Ureter (tissue), 1 donor: ENCODE results near the gene POLA1. TPM values are rescaled to one million over a fixed set of nuclear protein-coding genes. Genes with fewer than 3 reads are reported as not detected.
"Not testable (repeated sequence)": the region's sequence is repeated elsewhere in the genome, so short reads cannot be mapped to it uniquely, and the experiment has no call there.

Experiments used
- DNase-seq: peaks from one replicate; pipeline ENCODE4 v3.0.0-alpha.2; 2020; ENCODE audit warnings: low spot score
- total RNA-seq: library from RNA; stranded (reverse); gene quantifications from one replicate; pipeline ENCODE4 v1.2.4, GENCODE V29; 2023
- donor health status: DM: yes; HTN: yes; CAD: no.

The POLA1 gene
- total RNA-seq, 1 donor from 2014 or later: 14.6 TPM

DNA sequence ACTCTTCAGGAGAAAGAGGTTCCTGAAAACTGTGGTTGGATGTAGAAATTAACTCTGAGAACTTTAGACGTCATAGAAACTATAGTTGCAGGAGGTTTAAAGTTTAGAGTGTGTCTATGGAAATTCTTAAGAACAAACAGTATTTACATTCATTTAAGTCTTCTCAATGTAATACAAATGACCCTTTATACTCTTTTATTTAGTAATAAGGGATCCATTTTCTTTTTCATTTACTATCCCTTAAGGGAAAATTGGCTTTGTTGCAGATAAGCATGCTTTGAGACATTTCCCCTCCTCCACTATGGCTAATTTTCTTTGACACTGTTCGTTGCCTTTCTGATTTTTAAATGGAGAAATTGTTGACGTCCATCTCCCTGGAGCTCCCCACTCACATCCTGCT is 96.4 kb downstream of the POLA1 start:
- DNase-seq: no peak

DNA sequence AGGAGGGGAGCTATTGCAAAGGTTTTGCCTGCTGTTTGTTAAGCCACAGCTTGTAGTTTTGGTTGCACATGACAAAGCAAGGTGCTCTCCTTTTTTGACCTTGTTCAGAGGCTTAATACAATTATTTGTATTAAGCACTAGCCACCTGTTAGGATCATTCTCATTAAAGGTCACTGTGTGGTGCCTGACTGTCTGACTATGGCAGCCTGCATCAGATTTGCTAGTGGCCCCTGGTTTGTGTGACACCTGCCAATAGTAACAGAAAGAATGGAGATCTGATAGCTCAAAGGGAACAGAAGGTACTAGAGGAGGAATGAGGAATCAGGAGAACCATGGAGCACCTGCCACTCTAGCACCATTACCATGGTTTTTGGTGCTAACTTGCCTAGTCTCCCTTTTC is 102.5 kb downstream of the POLA1 start:
- DNase-seq: no peak

DNA sequence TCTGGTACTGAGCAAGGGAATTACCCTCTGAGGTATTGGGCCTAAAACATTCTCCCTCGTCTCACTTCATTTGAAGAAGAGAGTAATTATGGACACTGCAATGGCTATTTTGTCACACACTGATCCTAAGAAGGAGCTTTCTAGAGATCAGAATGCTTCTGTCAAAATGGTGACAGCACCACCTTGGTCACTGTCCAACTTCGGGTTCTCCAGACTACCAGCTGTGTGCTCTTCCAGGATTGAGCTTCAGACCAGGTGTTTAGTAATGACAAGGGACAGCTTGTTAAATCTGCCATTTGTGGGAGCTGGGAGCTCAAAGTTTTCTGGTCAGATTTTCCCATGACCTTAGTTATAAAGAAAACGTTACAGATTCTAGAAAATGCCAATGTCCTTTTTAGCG is 105.4 kb downstream of the POLA1 start:
- no peak for DNase-seq

DNA sequence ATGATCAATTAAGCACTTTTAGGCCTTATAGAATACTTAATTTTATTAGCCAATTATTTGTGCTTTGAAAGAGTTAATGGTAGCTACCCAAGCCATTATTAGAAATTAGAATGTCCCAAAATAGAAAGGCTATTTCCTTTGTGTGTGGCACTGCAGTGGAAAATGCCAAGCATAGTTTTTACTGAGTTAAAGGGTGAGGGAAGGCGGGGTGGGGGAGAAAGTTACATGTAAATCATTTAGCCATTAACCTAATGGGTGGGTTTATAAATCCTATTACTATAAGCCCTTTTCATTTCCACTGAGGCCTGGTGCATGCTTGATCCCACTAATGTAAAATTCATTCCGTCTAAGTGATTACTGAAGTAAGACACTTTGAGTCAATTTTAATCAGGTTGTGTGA is 105.8 kb downstream of the POLA1 start:
- DNase-seq: no peak

DNA sequence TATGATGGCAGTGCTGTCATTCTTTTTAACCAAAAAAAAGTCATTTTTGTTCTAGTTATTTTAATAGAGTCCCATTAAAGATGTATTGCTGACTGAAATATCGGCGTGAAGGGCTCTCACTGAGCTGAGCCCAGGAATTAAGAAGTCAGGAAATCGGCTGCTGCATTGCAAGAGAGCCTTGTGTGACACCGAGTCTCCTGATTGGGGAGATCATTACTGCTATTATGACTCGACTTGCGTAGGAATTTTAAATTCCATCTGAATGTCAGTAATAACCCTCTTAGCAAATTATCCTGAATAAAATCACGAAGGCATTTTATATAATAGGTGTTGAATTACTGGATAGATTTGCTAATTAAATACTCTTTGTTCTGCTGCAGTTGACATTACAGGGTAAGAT is 111.5 kb downstream of the POLA1 start:
- no peak for DNase-seq

DNA sequence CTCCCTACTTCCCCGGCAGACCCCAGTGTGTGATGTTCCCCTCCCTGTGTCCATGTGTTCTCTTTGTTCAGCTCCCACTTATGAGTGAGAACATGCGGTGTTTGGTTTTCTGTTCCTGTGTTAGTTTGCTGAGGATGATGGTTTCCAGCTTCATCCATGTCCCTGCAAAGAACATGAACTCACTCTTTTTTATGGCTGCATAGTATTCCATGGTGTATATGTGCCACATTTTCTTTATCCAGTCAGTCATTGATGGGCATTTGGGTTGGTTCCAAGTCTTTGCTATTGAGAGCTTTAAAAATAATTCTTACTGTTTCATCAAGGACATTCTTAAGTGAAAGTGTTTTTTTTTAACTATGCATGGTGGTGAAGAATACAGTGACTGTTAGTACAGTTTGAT is 126.1 kb downstream of the POLA1 start:
- DNase-seq: not testable (repeated sequence)

DNA sequence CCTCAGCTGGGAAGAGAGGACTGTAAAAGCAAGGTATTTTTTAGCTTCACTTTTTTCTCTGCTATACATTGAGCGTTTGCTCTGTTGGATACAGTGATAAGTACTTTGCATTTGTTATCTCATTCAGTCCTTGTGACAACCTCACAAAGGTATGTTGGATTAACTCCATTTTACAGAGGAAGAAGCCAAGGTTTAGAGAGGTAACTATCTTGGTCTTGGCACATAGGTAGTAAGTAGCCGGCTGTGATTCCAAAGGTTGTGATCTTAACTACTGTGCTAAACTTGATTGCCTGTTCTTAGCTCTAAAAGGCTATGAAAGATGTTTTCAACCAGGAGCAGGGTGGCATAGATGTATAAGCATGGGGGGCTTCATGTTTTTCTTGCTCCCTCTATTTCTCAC is 134.4 kb downstream of the POLA1 start:
- no peak for DNase-seq

DNA sequence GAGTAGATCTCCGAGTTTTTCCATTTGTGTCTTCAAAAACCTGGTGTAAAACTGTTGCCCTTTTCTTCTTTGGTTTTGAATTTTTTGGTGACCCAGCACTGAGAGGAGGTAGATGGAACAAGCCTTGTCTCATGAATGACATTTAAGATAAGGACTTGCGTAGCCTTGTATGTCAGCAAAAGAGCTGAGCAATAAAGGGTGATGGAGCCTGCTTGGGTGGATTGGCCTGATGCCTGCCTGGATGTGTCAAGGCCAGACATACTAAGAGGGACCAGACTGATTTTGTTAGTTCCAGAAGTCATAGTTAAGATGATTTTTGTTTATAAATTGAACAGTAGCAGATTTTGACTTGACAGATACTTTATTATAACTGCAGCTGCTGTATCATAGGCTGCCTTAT is 134.9 kb downstream of the POLA1 start:
- DNase-seq: no peak

DNA sequence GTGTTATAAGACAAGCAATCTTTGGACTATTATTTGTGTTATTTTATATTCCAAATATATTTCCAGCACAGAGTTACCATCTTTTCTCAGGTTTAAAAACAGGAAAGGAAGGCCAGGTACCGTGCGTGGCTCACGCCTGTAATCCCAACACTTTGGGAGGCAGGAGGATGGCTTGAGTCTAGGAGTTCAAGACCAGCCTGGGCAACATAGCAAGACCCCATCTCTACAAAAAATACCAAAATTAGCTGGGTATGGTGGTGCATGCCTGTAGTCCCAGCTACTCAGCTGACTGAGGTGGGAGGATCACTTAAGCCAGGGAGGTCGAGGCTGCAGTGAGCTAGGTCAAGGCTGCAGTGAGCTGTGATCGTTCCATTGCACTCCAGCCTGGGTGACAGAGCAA is 140.0 kb downstream of the POLA1 start:
- DNase-seq: no peak

DNA sequence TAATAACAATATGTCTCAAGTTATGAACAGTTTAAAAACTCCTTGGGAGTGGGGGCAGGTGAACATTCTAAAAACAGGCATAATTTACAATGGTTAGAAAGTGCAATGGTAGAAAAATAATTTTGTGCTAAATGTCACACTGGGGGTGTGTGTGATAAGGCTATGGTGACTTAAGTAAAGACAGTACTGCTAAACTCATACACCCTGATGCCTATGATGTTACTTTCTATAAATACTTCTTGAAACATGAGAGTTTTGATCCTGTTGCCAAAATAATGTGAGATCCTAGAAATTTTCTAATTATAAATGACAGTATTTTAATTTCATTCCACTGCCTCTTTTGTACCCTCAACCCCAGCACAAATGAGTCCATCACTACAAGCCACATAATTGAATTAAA is 144.2 kb downstream of the POLA1 start:
- DNase-seq: no peak

DNA sequence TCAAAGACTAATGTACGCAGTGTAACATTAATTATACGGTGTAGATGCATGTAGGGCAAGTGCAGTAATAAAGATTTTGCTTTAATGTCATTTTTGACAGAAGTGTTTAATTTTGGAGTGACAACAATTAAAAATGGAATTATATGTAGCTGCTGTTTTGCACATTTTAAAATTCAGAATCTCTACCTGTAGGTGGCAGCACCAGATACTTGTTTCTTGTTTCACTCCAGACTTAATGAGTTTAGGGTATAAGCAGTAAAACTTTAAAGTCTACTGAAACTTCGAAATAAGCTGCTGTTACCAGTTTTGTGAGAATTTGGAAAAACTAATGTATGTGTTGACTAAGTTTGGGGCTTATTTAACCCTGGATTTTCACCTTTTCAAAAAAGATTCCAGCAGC is 144.9 kb downstream of the POLA1 start:
- DNase-seq: no peak

DNA sequence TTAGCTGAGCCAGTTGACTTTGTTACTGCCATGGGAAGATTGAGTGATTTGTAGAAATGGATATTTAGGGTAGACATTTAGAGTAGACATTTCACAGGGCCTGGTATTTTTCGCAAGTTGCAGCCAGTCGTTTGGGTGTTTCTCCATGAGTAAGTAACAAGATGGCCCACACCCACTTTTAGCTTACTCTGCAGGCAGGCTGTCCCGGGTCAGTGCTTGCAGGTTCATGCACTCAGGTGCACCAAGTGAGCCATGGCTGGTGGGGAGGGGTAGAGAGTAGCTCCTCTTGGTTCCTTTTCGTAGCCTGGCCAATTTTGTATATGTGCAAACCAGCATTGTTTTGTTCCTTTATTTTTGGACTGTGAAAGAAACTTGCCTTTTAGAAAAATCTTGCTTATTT is 145.6 kb downstream of the POLA1 start:
- DNase-seq: no peak

DNA sequence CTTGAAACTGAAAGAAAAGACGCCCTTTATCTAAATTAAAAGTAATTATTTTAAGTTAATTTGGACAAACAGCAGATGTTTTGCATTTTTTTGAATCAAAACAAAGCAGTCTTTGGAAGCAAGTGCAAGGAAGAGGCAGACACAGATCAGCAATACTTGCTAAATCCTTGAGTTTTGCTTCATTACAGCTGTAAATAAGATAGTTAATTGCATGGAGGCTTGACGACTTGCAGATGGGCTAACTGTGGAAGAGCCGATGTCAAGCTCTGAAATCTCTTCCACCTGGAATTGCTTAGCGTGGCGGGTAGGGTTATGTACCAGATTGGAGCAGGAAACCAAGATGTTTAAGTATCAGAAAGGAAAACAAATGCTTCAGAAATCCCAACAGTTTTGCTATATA is 148.8 kb downstream of the POLA1 start:
- DNase-seq: no peak

DNA sequence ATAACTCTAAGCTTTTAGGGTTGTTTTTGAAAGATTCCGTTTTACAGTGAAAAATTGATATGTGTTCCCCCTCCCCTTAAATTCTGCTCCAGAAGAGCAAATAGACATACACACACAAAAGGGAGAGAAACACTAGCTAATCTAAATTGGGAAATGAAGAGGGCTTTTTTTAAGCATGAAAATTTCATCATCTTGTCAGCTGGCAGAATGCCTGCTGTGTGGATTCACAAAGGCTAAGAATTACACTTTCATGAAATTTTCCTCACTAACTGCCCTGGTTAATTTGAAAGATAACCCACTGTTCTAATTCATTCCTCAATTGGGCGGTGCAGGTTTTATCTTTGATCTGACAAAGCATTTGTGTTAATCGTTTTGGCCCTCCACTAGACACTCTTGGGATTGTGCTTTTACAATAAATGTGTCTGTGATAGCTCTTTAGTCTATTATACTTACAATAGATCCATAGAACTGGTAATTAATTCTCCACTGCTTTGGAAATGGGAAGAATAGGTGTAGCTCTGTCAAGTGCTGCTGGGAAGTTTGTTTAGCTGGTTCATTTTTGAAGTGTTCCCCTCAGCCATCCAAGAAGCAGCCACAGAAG is 152.9 kb downstream of the POLA1 start:
- no peak for DNase-seq

DNA sequence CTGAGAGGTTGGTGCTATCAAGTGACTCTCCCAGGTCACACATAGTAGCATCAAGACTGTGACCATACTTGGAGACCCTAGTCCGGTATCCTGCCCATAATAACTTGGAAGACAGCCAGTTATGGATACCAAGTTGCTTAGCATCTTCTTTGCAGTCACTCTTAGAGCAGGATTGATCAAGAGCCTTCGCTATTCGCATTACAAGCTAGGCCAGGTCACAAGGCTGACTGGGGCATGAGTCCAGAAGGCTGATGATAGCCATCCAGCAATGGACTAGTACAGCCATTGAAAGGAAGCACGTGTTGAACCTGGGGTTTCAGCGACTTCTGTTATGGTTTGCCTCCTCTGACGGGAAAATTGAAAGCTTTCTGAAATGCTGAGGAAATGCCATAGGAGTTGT is 157.6 kb downstream of the POLA1 start:
- DNase-seq: no peak

DNA sequence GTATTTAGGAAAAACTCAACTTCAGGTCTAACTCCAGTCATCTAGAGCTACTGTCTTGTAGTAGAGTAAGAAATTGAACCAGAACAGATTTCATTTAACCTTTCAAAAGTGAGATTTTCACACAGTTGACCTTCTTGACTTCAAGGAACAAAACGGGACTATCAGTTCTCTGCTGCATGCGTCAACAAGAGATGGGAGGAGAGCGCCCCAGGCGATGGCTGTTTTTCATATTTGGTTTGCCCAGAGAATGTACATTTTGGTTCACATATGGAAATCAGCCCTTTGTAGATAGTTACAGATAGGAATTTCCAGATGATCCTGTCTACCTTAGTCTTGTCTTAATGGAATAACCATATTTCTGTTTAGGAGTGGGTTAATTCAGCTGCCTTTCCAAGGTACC is 158.1 kb downstream of the POLA1 start:
- no peak for DNase-seq

DNA sequence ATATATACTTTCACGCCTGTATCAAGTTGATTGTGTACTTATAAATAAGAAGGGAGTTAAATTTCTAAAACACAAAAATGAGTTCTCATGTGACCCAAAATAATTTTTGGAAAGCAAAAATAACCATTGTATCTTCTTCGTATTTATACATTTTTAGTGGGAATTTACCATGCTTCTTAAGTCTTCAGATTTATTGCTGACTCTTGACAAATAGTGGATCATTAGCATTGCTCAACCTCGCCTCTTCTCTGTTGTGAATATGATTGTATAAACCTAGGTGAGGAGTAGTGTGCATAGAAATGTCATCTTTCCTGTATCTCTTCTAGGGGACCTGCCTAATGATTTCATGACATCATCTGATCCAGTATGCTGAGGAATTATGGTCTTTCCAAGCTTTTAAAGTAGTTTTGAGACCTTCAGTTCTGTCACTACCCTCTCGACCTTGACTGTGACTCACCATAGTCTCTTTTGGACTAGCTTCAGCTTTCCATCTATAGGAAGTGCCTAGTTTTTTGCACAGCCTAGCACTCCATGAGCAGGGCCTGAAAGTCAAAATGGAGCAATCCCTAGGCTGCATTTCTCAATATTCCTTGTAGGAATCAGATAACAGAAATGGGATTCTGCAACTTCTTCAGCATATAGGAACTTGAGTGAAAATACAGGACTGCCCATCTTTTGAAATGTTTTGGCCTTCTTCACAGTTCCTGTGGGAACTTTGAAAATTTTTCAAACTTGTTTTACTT is 164.5 kb downstream of the POLA1 start:
- no peak for DNase-seq

DNA sequence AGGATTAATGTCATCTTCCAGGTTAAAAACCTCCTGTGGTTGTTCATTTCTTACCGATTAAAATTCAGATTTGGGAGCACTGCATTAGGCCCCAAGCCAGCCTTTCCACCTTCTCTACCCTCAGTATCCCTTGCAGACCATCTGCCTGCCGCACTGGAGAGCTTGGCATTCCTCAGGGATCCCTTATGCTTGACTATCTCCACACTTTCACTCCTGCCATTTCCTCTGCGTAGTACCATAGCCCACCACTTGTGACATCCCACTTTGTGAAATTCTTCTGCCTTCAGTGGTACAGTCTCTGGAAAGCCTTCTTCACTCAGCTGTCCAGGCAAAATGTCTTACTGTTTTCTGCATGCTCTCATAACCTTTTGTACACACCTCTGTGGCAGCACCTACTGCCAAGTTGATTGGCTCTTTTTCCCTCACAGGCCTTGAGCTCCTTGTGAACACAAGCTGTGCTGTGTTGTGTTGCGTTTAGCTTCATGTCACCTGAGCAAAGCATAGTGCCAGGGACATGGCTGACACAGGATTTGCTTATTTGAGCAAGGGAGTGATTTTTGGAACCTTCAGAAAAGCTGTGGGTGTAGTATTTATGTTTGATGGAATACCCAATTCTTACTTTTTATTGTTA is 165.6 kb downstream of the POLA1 start:
- no peak for DNase-seq

DNA sequence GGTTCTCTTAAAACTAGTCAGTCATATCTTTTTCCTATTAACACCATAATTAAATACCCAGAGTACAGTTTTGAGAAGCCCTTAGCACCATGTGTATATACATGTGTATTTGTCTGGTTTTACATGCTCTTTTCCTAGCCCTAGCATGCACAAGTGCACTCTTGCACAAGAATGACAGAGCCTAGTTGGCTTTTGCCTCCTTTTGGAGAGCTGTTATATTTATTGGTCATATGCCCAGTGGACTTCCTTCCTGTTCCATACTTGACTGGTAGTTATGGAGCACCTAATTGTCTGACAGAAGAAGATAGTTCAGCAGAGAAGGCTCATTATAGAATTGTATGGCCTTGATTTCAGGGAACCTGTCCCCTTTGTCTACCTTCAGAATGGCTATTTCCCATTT is 166.4 kb downstream of the POLA1 start:
- DNase-seq: no peak

DNA sequence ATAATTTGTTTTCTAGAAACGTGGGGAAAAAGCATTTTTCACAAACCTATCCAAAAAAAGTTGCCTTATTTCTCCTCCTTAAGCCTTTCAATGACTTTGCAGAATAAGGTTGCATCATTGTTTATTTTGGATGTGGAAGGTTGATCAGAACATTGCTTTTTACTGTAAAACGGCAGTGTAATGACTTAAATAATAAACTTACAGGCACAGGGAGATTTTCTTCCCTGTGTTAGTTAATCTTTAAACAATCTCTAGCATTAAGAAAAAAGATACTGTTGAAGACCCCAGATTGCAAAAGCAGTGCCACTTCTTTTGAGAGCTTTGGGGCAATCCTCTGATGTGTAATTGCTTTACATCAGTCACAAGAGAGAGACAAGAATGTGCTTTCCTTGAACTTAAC is 168.6 kb downstream of the POLA1 start:
- DNase-seq: no peak

DNA sequence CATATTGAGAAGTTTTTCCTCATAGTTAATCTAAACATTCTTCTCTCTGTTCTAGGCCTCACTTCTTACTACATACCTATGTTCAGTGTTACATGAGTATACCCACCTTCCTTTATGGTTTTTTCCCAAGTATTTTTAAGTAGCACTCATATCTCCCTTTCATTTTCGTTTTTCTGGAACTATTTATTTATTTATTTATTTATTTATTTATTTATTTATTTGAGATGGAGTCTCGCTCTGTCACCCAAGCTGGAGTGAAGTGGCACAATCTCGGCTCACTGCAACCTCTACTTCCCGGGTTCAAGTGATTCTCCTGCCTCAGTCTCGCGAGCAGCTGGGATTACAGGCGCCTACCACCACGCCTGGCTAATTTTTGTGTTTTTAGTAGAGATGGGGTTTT is 170.1 kb downstream of the POLA1 start:
- DNase-seq: not testable (repeated sequence)

DNA sequence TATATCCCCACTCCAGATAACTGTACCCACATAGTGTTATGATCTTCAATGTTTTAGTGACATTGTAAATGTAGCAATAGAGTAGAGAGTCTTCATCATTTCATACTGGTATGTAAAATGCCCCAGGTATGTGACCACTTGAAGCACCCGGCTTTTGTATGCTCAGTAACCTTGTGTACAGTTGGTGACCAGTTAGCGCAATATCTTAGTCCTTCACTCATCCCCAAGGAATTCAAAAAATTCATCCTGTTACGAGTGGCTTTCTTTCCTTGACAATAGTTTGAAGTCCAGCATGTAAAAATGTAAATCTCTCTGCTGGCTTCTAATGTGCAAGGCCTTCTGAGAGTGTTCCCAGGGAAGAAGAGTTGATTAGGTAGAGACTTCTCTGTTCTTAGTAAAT is 176.4 kb downstream of the POLA1 start:
- DNase-seq: no peak

DNA sequence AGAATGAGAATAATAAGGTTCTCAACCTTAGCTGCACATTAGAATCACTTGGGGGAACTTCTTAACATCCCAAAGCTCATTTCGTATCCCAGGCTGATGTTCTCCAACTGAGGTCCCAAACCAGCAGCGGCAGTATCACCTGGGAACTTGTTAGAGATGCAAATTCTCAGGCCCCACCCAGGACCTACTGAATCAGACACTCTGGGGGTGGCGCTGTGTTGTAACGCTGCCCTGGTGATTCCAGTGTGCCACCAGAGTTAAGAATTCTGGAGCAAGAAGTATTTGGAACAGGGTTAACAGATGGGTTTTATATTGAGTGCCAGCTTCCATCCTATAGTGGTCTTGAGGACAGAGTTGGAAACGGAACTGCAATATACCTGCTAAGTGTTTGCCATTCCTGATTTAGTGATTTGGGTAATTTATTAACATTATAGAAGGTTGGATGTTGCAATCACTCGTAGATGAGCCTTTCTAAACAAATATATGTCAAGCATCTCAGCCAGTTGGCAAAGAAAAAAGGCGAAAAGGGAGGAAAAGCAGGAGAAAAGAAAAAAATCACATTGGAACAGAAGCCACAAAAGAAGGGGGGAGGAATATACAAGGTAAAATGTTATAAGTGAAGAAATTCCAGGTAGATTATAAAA is 181.0 kb downstream of the POLA1 start:
- no peak for DNase-seq
